CD4-positive, alpha-beta T cell treated with Interleukin-4 for 1 hour (primary cell): ENCODE measurements around the gene SHROOM2.
A peak's percentile ranks its signal among the peaks of the same experiment; 100 is the strongest.

Source experiments
- DNase-seq, 2 donors: peaks; one replicate each; pipeline ENCODE4 v3.0.0-alpha.2; 2020 to 2022

The SHROOM2 gene

DNA sequence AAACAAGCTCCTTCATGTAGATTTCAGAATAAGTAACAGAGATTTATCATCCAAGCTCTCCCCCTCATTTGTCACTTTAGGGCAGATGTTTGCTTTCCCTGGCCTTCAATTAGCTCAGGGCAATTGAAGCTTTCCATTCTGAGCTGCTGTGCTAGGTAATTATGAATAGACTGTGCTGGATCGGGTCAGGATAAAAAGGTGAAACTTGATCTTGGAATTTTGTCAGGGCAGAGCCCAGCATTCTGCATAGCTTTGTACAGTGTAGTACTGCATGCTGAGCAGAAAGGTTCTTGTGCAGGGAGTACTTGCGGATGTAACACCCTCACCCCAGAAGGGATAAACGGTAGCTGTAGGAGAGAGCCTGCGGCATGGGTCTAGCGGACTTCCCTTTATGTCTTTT is 116.9 kb downstream of the SHROOM2 start:
- DNase-seq: no peak

DNA sequence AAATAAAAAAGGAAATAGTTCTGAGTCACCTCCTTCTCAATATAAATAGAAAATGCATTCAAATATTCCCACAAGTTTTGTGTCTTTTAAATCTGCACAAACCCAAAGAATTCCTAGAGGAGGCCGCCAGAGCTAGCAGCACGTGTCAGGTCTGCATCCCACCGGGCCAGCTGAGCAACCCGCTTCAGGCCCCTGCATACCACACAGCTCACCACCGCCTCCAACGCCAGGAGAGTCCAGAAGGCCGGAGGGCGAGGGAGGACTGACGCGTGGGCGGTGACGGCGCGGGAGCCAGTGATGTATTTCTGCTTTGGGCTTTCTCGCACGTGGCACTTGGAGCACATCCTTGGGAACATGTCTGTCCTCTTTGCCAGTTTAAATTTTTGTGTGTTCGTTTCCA is 119.1 kb downstream of the SHROOM2 start:
- DNase-seq: no peak

DNA sequence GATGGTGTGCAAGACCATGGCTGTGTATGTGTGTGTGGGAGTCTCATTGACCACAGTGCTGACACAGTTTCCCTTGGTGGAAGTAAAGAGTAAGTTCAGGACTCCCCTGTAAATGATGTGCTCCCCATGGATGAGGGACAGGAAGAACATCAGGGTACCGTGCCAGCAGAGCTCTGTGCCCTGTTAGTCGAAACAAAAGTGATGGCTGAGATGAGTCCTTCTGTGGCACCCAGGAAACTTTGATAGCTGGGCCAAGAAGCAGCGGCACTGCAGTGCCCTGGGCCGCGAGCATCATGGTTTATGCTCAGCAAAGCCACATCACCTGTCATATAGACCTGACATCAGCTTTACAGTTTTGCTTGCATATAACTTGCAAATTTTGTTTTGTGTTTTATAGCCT is 119.5 kb downstream of the SHROOM2 start:
- no peak for DNase-seq

DNA sequence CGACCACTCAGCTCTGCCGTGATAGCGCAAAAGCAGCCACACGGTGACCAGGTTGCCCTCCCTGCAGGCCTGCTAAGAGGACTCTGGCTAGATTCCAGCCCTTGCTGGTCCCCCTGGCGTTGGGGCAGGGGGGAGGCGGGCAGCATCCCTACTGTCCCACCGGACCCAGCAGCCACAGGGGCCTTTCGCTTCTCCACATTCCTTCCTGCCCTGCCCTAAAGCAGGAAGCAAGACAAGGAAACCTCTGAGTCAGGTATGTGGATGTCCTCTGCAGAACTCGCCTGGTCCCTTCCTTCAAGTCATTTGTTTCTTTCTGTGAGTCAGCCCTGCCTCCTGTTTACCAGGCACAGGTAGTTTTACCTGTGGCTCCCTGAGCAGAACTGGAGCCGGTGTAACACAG is 120.7 kb downstream of the SHROOM2 start:
- DNase-seq: no peak

DNA sequence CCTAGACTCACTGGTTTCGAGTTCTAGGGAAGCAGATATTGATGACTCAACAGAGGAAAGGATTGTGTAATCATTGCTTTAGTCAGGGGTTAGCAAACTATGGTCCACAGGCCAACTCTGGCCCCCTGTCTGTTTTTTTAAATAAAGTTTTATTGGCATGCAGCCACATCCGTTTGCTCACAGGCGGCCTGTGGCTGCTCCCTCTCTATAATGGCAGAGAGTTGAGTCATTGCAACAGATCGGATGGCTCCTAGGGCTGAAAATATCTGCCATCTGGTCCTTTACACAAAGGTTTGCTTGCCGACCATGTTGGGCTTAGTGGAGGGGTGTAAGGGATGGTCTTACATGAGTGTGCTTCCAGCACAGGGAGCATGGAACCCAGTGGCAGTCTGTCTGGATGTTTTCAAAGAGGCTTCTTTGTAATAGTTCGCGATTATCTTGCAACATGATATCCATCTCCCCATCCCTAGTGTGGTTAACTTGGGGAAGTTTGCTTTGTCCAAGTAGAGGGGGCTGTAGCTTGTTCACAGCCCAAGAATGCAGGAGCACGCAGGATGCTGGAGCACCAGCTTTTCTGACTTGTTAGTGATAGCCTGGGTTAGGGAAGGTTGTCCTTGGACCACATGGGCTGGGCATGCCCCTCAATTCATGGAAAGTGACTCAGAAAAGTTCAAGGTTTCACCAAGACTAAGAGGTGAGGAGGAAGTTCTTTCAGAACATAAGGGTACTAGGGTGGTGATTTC is 121.6 kb downstream of the SHROOM2 start:
- no peak for DNase-seq

DNA sequence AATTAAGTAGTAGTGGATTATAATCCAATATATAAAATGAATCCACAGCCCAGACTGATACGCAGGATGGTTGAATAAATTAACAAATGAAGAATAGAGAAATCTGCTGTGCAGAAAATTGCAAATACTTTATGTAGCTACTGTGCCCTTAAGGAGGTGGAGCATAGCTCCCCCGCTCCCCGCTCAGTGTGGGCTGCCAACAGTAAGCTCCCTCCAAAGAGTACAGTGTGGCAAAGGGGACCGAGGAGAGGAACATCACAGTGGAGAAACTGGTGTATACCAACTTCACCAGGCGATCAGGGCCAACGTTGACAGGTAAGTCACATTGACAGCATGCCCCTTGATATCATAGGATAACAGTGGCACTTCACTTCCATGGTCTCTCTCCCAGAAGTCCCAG is 123.0 kb downstream of the SHROOM2 start:
- no peak for DNase-seq

DNA sequence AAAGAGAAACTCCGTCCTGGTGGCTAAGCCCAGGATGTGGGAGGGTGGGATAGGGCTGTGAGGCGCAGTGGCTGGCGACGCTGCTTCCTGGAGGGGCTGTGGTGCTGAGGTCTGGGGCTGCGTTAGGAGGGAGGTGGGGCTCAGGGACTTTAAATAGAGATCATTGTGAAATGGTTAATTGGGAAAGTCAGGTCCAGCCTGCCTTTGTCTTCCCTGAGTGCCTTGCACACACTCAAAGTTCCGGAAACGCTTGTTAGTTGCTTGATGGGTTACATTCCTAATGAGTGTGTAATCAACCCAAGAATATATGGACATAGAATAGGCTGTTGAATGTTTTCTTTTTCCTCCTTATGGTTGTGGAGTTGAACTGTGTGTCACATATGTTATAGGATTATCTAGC is 125.3 kb downstream of the SHROOM2 start:
- no peak for DNase-seq

DNA sequence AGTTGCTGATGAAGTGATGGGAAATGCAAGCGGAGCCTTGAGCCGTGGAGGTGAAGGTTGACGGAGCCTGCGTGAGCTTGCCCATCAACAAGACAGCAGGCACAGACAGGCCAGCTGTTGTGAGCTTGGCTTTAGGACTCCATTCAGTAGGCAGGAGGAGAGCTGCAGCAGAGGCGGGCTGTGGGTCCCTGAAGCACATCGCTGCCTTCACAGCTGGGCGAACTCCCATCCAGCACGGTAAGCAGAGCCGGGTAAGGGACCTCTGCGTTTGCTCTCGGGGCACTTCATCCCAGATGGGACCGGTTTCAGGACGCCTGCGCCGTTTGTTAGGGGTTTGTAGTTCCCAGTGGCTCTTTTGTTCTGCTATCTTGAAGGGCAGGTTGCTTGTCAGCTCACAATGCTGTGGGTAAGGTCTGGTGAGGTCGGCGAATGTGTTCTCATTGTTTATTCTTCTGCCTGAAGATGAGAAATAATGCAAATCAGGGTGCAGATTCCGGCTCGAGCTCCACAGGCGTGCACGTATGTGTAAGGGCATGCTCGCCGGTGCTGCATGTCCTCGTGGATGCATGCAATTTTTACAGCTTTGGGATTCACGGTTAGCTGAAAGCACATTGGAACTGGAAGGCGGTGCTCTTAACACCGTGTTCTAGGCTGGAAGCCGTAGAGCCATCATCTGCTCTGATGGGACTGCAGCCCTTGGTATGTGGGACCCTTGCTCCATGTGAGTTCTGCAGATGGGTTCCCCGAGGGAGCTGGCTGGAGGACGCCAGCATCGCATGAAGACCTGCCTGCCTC is 126.3 kb downstream of the SHROOM2 start:
- no peak for DNase-seq

DNA sequence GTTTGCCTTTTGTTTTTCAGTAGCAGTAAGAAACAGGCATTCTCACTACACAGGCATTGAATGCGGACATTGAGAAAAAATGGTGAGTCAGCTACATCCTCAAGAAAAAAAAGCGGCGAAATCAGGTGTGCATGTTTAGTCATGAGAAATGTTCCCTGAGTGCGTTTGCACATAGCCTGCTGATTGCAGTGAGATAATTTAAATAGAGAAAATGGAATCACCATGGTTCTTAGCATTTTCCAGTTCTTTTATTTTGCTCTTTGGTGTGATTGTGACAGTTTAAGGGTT is 126.9 kb downstream of the SHROOM2 start:
- no peak for DNase-seq

DNA sequence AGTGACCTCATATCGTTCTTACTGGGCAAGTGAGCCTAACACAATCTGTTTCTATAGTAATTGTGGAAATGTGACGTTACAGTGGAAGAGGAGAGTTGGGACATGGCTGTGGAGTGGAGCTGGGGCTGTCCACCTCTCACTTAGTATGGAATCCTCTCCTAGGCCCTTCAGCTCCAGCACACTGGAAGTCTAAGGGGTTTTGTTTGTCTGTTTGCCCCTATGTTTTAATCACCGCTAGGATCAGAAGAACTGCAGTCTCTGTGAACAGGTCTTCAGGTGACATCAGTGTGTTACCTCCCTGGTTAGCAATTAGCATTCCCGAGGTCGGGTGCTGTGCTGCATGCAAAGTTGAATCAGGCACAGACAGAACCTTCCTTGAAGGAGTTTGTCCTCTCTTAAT is 131.6 kb downstream of the SHROOM2 start:
- DNase-seq: no peak

DNA sequence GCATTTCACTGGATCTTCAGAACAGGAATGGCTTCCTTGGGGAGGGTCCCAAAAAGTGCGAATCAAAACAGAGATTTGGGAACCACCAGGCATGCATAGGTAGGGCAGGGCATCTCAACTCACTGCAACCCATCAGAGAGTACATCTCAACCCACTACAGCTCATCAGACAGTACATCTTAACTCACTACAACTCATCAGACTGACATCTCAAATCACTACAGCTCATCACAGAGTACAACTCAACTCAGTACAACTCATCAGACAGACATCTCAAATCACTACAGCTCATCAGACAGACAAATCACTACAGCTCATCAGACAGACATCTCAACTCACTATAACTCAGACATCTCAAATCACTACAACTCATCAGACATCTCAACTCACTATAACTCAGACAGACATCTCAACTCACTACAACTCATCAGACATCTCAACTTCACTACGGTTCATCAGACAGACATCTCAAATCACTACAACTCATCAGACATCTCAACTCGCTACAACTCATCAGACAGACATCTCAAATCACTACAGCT is 133.5 kb downstream of the SHROOM2 start:
- no peak for DNase-seq

DNA sequence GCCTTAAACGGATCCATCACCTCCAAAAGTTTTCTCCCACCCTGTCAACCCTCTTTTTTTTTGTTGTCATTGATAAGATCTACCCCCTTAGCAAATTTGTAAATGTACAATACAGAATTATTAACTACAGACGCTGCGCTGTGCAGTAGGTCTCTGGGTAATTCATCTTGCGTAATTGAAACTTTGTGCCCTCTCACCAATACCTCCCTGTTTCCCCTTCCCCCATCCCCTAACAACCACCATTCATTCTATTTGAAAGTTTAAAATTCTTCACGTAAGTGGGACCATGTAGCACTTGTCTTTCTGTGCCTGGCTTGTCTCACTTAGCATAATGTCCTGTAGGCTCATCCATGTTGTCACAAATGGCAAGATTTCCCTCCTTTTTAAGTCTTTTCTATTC is 135.2 kb downstream of the SHROOM2 start:
- DNase-seq: no peak

DNA sequence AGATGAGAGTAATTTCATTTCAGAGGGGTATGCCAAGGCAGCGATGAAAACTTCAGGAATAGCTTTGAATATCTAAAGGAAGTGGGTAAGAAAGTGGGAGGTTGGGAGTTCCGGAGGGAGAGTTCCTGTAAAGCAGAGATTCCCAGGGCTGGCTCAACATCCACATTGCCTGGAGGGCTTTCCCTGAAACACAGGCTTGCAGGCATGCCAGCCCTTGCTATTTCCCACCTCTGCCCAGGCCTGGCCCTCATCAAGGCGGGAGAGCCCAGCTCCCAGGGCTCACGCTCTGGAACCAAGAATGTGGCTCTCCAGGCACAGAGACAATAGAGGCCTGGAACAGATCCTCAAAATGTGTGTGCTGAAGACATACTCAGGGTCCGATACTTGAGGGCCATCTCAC is 137.1 kb downstream of the SHROOM2 start:
- DNase-seq: no peak

DNA sequence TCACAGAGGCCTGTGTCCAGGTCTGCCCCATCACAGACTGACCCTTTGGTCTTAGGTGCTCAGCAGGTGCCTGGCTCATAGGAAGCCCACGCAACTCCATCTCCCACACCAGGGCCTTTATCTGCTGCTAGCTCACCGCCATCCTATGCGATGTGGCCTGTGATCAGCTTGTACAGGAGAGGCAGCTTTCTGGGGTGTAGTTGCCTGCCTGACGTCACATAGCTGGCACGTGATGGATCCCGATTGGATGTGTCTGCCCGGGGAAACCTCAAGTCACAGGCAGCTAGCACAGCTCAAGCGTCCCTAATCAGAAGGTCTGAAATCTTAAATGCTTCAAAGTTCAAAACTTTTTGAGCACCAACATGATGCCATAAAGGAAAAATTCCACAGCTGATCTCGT is 139.8 kb downstream of the SHROOM2 start:
- no peak for DNase-seq

DNA sequence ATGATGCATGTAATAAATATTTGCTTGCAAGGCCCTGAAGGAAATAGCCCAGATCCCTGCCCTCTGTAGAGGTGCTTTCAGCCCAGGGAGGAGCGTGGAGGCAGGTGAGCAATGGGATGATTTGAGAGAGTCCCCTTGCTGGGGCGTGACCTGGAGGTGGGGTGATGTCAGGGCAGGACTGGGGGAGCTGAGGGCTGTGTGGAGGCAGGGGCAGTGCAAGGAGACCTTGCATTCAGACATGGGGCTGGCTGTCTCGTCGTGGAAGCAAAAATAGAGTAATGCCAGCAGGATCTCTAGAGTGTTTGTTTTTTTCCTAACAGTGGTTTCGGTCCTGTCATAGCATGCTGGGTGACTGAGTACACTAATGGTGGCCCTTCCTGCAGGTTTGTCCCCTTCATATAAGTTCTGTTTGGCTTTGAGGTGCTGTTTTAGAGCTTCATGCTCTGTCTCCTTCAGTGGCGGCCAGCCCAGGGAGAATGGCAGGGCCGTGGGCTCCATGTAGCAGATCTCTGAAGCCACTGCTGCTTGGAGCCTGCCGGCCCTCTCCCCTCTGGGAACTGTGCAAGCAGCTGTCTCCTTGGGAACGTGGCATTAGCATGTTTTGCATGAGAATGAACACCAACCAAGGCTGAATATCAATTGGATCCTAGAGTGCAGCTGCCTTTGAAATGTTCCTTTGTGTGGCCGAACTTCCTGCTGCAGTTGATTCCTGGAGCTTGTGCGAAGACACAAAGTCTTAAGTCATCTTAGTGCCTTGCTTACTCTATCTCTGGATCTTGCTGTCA is 141.7 kb downstream of the SHROOM2 start:
- DNase-seq: no peak

DNA sequence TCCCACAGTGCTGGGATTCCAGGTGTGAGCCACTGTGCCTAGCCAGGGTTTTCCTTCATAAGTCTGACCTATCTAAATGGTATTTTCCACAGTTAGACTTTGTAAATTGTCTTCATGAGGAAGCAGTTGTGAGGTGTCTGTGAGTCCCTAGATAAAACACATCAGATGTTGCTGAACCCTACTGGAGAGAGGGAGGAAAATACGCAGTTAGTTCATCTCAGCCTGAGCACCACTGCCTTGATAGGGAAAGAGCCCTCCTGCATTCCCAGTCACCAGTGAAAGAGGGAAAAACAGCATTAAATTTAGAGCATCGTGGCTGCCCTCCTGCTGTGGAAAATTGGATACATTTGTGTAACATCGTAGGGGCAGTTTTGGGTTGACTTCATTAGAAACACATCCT is 149.2 kb downstream of the SHROOM2 start:
- DNase-seq: no peak

DNA sequence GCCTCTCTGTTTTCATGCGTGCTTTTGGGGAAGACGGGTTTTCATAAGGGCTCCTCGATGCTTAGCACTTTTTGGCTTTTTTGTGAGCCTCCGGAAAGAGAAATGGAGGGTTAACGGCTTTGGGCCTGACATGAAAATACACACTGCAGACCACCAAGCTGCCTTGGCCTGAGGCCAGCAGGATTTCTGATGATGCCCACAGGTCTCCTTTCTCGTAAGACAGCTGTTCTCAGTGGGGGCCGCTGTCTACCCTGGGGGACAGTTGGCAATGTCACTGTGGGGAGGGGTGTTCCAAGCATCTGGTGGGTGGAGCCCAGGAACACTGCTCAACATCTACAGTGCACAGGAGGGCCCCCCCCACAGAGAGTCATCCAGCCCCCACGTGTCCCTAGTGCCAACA is 151.5 kb downstream of the SHROOM2 start:
- DNase-seq: no peak

DNA sequence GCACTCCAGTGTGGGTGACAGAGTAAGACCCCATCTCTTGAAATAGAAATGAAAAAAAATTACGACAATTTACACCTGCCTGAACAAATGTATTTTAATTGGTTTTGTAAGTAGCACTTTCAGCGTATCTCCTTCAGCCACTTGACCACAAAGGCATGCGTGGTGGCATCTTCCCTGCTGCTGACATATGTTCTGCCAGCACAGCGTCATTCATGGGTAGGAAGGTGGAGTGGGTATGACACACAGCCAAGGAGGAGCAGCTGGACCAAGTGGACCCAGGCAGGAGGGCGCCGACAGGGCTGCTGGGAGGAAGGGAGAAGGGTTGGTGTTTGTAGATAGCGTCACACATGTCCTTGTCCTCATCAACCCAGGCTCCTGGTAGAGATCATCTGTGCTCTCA is 152.3 kb downstream of the SHROOM2 start:
- no peak for DNase-seq

DNA sequence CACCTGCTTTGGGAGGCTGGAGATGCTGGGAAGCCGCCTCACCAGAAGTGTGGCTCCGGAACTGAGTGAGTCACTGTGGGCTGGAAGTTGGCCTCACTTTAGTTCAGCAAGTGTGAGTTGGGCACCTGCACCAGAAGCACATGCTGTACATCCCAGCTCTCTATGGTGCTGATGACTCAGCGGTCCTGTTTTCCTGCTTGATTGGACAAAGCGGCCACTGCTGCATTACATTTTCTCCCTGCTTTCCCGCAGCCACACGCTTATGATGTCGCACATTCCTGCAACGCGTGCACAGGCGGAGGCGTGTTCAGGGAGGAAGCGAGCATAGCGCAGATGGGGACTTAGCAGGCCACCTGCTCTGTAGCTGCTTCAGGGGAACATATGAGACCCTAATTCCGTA is 154.2 kb downstream of the SHROOM2 start:
- DNase-seq: no peak

DNA sequence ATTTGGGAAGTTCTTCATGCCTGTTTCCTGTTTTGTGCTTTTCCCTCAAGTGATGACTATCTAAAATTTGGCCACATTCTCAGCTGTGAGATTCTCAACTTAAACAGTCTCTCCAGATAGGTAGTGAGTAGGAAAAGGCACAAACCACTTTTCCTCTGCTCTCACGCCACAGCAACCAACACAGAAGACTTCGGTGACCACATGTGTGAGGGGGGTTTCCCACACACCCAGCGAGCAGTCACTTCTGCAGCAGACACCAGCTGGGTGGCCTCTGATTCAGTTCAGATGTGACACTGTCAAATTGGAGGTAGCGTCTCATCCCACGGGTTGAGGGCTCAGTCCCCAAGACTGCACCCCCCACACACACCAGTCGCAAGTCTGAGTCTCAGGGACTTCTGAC is 155.9 kb downstream of the SHROOM2 start:
- peak; percentile 32 to 54 for DNase-seq

DNA sequence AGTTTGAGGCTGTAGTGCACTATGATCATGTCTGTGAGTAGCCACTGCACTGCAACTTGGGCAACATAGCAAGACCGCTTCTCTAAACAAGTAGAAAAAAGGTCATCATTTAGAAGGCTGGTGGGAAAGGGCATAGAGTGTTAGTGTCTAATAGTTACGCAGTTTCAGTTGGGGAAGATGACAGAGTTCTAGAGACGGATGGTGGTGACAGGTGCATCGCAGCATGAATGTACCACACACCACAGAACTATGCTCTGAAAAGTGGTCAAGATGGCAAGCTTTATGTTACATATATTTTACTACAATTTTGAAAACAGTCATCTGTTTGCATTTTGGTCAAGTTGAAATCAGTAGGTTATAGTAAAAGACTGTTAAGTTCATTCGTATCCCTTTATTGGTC is 157.2 kb downstream of the SHROOM2 start:
- DNase-seq: no peak

DNA sequence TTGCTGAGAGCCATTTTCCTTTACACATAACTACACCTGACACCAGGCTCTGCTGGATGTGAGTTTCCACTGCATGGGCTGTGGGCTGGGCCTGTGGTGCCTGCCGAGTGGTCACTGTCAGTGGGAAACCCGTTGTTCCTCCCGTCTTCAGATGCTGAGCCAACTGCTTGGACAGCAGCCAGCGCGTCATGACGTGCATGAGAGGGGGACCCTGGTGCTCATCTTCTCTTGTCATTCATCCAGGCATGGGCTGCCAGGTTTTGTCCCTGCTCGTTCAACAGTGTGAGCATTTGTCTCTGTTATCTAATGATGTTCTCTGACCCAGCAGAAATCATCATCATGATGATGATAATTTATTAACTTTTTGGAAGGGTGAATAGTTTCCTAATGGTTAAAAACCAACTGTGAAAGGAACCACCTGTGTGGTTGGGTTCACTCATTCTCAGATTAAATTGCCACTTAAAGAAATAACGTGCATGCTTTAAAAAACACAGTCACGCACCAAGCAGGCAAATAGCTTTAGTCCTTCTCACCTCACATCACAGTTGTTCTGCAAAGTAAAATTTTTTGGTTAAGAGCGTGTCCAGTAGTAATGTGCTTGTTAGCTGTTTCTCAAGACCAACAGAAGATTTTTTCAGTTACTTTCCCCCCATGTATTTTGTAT is 161.0 kb downstream of the SHROOM2 start:
- DNase-seq: no peak

DNA sequence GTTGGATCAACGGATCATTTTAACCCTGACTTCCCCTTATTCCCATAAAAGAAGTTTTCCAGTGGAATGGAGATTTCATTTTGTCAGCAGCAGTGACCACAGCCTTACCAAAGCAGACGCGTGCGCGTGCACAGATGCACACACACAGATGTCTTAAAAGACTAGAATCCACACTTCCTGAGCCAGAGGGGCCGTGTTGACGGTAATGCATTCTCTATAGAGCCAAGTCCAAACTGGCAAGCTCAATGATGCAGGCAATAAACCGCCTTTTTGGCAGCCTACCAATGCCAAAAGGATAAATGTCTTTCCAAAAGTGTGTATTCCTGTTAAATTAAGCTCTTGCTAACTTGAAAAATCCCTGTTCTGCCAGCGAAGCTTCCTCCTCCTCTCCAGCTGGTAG is 162.2 kb downstream of the SHROOM2 start:
- DNase-seq: no peak
